ENCODE measurements around the gene RIC8A. TPM values are rescaled to one million over a fixed set of nuclear protein-coding genes. Genes with fewer than 3 reads are reported as not detected.

The RIC8A gene
- total RNA-seq, 1 donor from 2014 or later, result 122 TPM

GRCh38 chr11:255816-256215, 48.3 kb downstream of the RIC8A start:
- DNase-seq (ENCODE audit: low read depth, low spot score), result no peak
- H3K9me3 Mint-ChIP-seq, result no peaks in the 10 kb centered on the region
- no peak overlapping the region for H3K4me3 Mint-ChIP-seq
- TF ChIP-seq CTCF (conservative IDR thresholded peaks at IDR 0.05), result no peak
- no peak overlapping the region for H3K27ac Mint-ChIP-seq (ENCODE audit: unreplicated experiment)
- H3K36me3 Mint-ChIP-seq (ENCODE audit: low read depth), result peaks cover 9% of the 10 kb centered on the region
- peaks cover 2% of the 10 kb centered on the region for H3K27me3 Mint-ChIP-seq (ENCODE audit: low read depth)
- peaks cover 4% of the 10 kb centered on the region for H3K4me1 Mint-ChIP-seq

GRCh38 chr11:256952-257737, 49.6 kb downstream of the RIC8A start:
- peaks cover 2% of the 10 kb centered on the region for H3K27me3 Mint-ChIP-seq (ENCODE audit: low read depth)
- H3K36me3 Mint-ChIP-seq (ENCODE audit: low read depth), result peaks cover 6% of the 10 kb centered on the region
- TF ChIP-seq CTCF (conservative IDR thresholded peaks at IDR 0.05), result no peak
- no peak overlapping the region for H3K27ac Mint-ChIP-seq (ENCODE audit: unreplicated experiment)
- no peaks in the 10 kb centered on the region for H3K4me1 Mint-ChIP-seq
- DNase-seq (ENCODE audit: low read depth, low spot score), result no peak
- no peak overlapping the region for H3K4me3 Mint-ChIP-seq
- H3K9me3 Mint-ChIP-seq, result peaks cover under 1% of the 10 kb centered on the region

GRCh38 chr11:257766-258493, 50.4 kb downstream of the RIC8A start:
- no peak for TF ChIP-seq CTCF (conservative IDR thresholded peaks at IDR 0.05)
- no peak for DNase-seq (ENCODE audit: low read depth, low spot score)
- no peaks in the 10 kb centered on the region for H3K4me1 Mint-ChIP-seq
- peaks cover 6% of the 10 kb centered on the region for H3K36me3 Mint-ChIP-seq (ENCODE audit: low read depth)
- no peak overlapping the region for H3K27ac Mint-ChIP-seq (ENCODE audit: unreplicated experiment)
- peaks cover 2% of the 10 kb centered on the region for H3K9me3 Mint-ChIP-seq
- H3K27me3 Mint-ChIP-seq (ENCODE audit: low read depth), result peaks cover 2% of the 10 kb centered on the region
- no peak overlapping the region for H3K4me3 Mint-ChIP-seq

GRCh38 chr11:259413-259812, 51.9 kb downstream of the RIC8A start:
- Mint-ChIP-seq H3K4me3 (no peak overlapping the region), H3K27me3 (ENCODE audit: low read depth) (peaks cover 2% of the 10 kb centered on the region), H3K9me3 (peaks cover 2% of the 10 kb centered on the region), H3K36me3 (ENCODE audit: low read depth) (peaks cover 3% of the 10 kb centered on the region), H3K4me1 (no peaks in the 10 kb centered on the region), H3K27ac (ENCODE audit: unreplicated experiment) (no peak overlapping the region)
- no peak for TF ChIP-seq CTCF (conservative IDR thresholded peaks at IDR 0.05)
- DNase-seq (ENCODE audit: low read depth, low spot score), result no peak

GRCh38 chr11:261624-262023, 54.1 kb downstream of the RIC8A start:
- no peak overlapping the region for H3K4me3 Mint-ChIP-seq
- no peak overlapping the region for H3K27ac Mint-ChIP-seq (ENCODE audit: unreplicated experiment)
- H3K27me3 Mint-ChIP-seq (ENCODE audit: low read depth), result no peaks in the 10 kb centered on the region
- DNase-seq (ENCODE audit: low read depth, low spot score), result no peak
- H3K36me3 Mint-ChIP-seq (ENCODE audit: low read depth), result no peaks in the 10 kb centered on the region
- no peak for TF ChIP-seq CTCF (conservative IDR thresholded peaks at IDR 0.05)
- H3K4me1 Mint-ChIP-seq, result no peaks in the 10 kb centered on the region
- H3K9me3 Mint-ChIP-seq, result peaks cover 3% of the 10 kb centered on the region

Other genes starting within 250 kb of the RIC8A start
- gene SCGB1C1, start 14.6 kb upstream of the RIC8A start, total RNA-seq, result not detected in 2 replicates
- gene BET1L, start 309 bp upstream of the RIC8A start, total RNA-seq, result 41.3 and 44.3 TPM in 2 replicates
- gene SIRT3, start 28.6 kb downstream of the RIC8A start, total RNA-seq, result 23.3 and 24.0 TPM in 2 replicates
- gene PSMD13, start 29.3 kb downstream of the RIC8A start, total RNA-seq, result 136 and 146 TPM in 2 replicates
- gene NLRP6, start 70.7 kb downstream of the RIC8A start, total RNA-seq, result not detected in 2 replicates
- 23.2 and 25.1 TPM in 2 replicates for gene PGGHG, start 81.4 kb downstream of the RIC8A start, total RNA-seq
- not detected in 2 replicates for gene IFITM5, start 91.8 kb downstream of the RIC8A start, total RNA-seq
- 55.0 and 67.2 TPM in 2 replicates for gene IFITM2, start 100.1 kb downstream of the RIC8A start, total RNA-seq
- 2.0 and 2.3 TPM in 2 replicates for gene IFITM1, start 106.3 kb downstream of the RIC8A start, total RNA-seq
- gene IFITM3, start 113.2 kb downstream of the RIC8A start, total RNA-seq, result 156 and 165 TPM in 2 replicates
- gene B4GALNT4, start 161.8 kb downstream of the RIC8A start, total RNA-seq, result 179 and 201 TPM in 2 replicates
- gene PKP3, start 186.5 kb downstream of the RIC8A start, total RNA-seq, result 0.42 and 1.7 TPM in 2 replicates
- 14.5 and 15.9 TPM in 2 replicates for gene SIGIRR, start 207.3 kb downstream of the RIC8A start, total RNA-seq
- not detected in 2 replicates for gene ANO9, start 234.3 kb downstream of the RIC8A start, total RNA-seq
- gene PTDSS2, start 242.6 kb downstream of the RIC8A start, total RNA-seq, result 51.2 and 52.4 TPM in 2 replicates